ENCODE data around the gene YIPF7.

GRCh38 chr4:44578954-44579353, 72.5 kb downstream of the YIPF7 start:
- TF ChIP-seq POLR2A (IDR thresholded peaks at IDR 0.05; ENCODE audit: low read length): no peak
- no peak for TF ChIP-seq GATA1 (IDR thresholded peaks at IDR 0.05; ENCODE audit: low read depth, low read length)
